NCI-H345 treated with DMSO at 0.1 percent for 48 hours (cell line): ENCODE data around the gene CLUH.

Source experiments
- DNase-seq: peaks from one replicate; lab custom pipeline; 2025; ENCODE audit not compliant: unreplicated experiment; lab: John Stamatoyannopoulos, UW

CLUH gene

GRCh38 chr17:2718150-2718938, 6.8 kb upstream of the CLUH start:
- DNase-seq, result no peak

- DNase-seq, result no peak
Measured at GRCh38 chr17:2716649-2717048, 5.1 kb upstream of the CLUH start.

GRCh38 chr17:2713881-2714280, 2.3 kb upstream of the CLUH start:
- no peak for DNase-seq

- DNase-seq, result no peak
Measured at GRCh38 chr17:2712300-2713043, 908 bp upstream of the CLUH start.

- no peak for DNase-seq
Measured at GRCh38 chr17:2710803-2711607, 559 bp downstream of the CLUH start.

- no peak for DNase-seq
Measured at GRCh38 chr17:2710071-2710802, 1.3 kb downstream of the CLUH start.

- no peak for DNase-seq
Measured at GRCh38 chr17:2709183-2709661, 2.3 kb downstream of the CLUH start.

- no peak for DNase-seq
Measured at GRCh38 chr17:2708585-2709182, 2.9 kb downstream of the CLUH start.

- DNase-seq, result no peak
Measured at GRCh38 chr17:2707721-2708584, 3.6 kb downstream of the CLUH start.

- no peak for DNase-seq
Measured at GRCh38 chr17:2706911-2707510, 4.6 kb downstream of the CLUH start.

- no peak for DNase-seq
Measured at GRCh38 chr17:2705888-2706795, 5.4 kb downstream of the CLUH start.

GRCh38 chr17:2705263-2705662, 6.3 kb downstream of the CLUH start:
- no peak for DNase-seq

GRCh38 chr17:2704890-2705248, 6.7 kb downstream of the CLUH start:
- no peak for DNase-seq

- DNase-seq, result no peak
Measured at GRCh38 chr17:2704031-2704889, 7.3 kb downstream of the CLUH start.

- no peak for DNase-seq
Measured at GRCh38 chr17:2703606-2704005, 8.0 kb downstream of the CLUH start.

- DNase-seq, result no peak
Measured at GRCh38 chr17:2703181-2703580, 8.4 kb downstream of the CLUH start.
